Measurements from ENCODE around the gene CLEC3B.
"Not testable (repeated sequence)": the region's sequence is repeated elsewhere in the genome, so short reads cannot be mapped to it uniquely, and the experiment has no call there.

CLEC3B gene

GRCh38 chr3:45035441-45036301 is 9.6 kb downstream of the CLEC3B start:
- no peak for DNase-seq (ENCODE audit: low read depth)

GRCh38 chr3:45037720-45038455 is 11.8 kb downstream of the CLEC3B start:
- DNase-seq (ENCODE audit: low read depth) = peak; percentile 84

- DNase-seq (ENCODE audit: low read depth) = no peak
Observed at GRCh38 chr3:45041666-45042065, 15.6 kb downstream of the CLEC3B start.

GRCh38 chr3:45042162-45042561 is 16.1 kb downstream of the CLEC3B start:
- no peak for DNase-seq (ENCODE audit: low read depth)

GRCh38 chr3:45043728-45044299 is 17.7 kb downstream of the CLEC3B start:
- no peak for DNase-seq (ENCODE audit: low read depth)

- no peak for DNase-seq (ENCODE audit: low read depth)
Observed at GRCh38 chr3:45048244-45048643, 22.1 kb downstream of the CLEC3B start.

- DNase-seq (ENCODE audit: low read depth) = no peak
Observed at GRCh38 chr3:45049807-45050206, 23.7 kb downstream of the CLEC3B start.

- DNase-seq (ENCODE audit: low read depth) = no peak
Observed at GRCh38 chr3:45051685-45052084, 25.6 kb downstream of the CLEC3B start.

GRCh38 chr3:45053805-45054195 is 27.7 kb downstream of the CLEC3B start:
- not testable (repeated sequence) for DNase-seq (ENCODE audit: low read depth)

- DNase-seq (ENCODE audit: low read depth) = no peak
Observed at GRCh38 chr3:45054196-45054857, 28.2 kb downstream of the CLEC3B start.

GRCh38 chr3:45055032-45055410 is 28.9 kb downstream of the CLEC3B start:
- no peak for DNase-seq (ENCODE audit: low read depth)

- DNase-seq (ENCODE audit: low read depth) = no peak
Observed at GRCh38 chr3:45055411-45056143, 29.5 kb downstream of the CLEC3B start.

- no peak for DNase-seq (ENCODE audit: low read depth)
Observed at GRCh38 chr3:45056608-45057301, 30.7 kb downstream of the CLEC3B start.

GRCh38 chr3:45057557-45057956 is 31.5 kb downstream of the CLEC3B start:
- DNase-seq (ENCODE audit: low read depth) = no peak

GRCh38 chr3:45059132-45059531 is 33.0 kb downstream of the CLEC3B start:
- DNase-seq (ENCODE audit: low read depth) = no peak

GRCh38 chr3:45060165-45060892 is 34.2 kb downstream of the CLEC3B start:
- no peak for DNase-seq (ENCODE audit: low read depth)

- DNase-seq (ENCODE audit: low read depth) = no peak
Observed at GRCh38 chr3:45062697-45063070, 36.6 kb downstream of the CLEC3B start.

- peak; percentile 16 for DNase-seq (ENCODE audit: low read depth)
Observed at GRCh38 chr3:45064512-45065372, 38.6 kb downstream of the CLEC3B start.

GRCh38 chr3:45065373-45065720 is 39.2 kb downstream of the CLEC3B start:
- DNase-seq (ENCODE audit: low read depth) = no peak
